ENCODE results near the gene RETSAT.
"Not testable (repeated sequence)": the region's sequence is repeated elsewhere in the genome, so short reads cannot be mapped to it uniquely, and the experiment has no call there.

Gene RETSAT

DNA sequence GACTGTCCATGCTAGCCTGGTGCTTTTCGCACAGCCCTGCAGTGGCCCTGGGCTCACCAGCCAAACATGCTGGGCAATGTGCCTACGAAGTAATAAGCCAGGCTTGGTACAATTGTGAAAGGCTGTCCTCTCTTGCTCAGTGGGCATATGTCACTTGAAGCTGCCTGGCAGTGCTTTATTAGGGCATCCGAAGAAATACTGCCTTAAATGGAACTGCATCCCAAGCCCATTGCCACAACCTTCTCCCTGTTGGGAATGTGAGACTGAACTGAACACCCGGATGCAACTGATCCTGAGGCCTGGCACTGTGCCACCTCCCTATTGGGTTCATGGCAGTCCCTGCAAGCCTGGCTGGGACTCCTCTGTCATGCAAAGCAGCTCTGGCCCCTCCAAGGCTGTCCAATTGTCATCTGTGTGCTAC, 39.9 kb upstream of the RETSAT start:
- no peak for ATAC-seq (replicated peaks; ENCODE audit: extremely low read depth, poor library complexity, severe bottlenecking)
- Mint-ChIP-seq H3K36me3 (ENCODE audit: insufficient read depth) (peaks cover 2% of the 10 kb centered on the region), H3K4me3 (no peak overlapping the region), H3K4me1 (no peaks in the 10 kb centered on the region), H3K27ac (ENCODE audit: low read depth) (no peak overlapping the region), H3K27me3 (no peaks in the 10 kb centered on the region), H3K9me3 (no peaks in the 10 kb centered on the region)
- DNase-seq (ENCODE audit: low spot score in 2 of 2) = no peak

DNA sequence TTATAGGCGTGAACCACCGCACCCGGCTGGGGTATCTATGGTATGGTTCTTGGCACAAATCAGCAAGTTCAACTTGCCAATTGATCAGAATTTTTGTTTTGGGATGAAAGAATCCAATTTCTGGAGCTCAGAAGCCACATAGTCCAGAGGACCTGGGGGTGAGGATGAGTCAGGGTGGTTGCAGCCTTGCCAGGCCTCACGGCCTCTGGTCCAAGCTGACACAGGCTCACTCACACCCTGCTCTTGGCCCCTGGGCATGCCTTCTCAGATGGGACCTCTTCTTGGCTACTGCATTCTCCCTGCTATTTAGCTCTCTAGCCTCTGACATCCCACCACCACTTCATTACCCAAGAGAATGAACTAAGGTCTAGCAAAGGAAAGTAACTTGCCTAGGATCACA, 39.5 kb upstream of the RETSAT start:
- H3K27me3 Mint-ChIP-seq = no peaks in the 10 kb centered on the region
- no peaks in the 10 kb centered on the region for H3K9me3 Mint-ChIP-seq
- no peaks in the 10 kb centered on the region for H3K4me1 Mint-ChIP-seq
- no peak overlapping the region for H3K4me3 Mint-ChIP-seq
- DNase-seq (ENCODE audit: low spot score in 2 of 2) (no peak), ATAC-seq (replicated peaks; ENCODE audit: extremely low read depth, poor library complexity, severe bottlenecking) (no peak)
- peaks cover 4% of the 10 kb centered on the region for H3K36me3 Mint-ChIP-seq (ENCODE audit: insufficient read depth)
- no peak overlapping the region for H3K27ac Mint-ChIP-seq (ENCODE audit: low read depth)

DNA sequence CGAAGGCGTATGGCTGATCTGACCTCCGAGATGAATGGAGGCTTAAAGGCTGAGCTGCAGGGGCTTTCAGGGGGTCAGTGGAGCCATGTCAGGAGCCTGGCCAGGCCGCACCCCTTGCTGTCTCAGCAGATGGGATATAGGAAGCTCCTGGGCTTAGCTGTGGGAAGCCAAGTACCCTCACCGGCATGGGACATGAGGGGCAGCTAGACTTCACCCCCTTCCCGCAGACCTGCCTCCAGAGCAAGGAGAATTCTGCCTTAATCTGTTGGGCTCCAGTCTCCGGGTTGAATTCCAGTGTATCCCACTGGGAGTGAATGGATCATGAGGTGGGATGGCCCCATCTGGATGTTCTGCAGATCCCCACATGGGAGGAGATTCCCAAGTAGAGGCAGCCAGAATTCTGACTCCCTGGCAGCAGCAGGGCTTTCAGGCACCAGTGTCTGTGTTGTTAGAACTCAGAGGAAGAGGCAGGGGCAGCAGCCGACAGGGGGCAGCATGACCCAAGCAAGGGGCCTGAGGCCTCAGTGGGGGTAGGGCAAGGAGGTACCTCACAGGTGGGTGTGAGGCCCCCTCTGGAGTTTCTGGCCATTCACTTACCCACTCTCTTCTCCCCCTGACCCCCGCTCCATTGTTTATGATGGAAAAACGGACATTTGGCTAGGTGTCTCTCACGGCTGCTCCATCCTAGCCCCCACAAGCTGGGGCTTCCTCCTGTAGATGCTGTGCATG, 36.8 kb upstream of the RETSAT start:
- H3K9me3 Mint-ChIP-seq = no peaks in the 10 kb centered on the region
- H3K27ac Mint-ChIP-seq (ENCODE audit: low read depth) = peak overlapping the region; percentile 13
- H3K4me1 Mint-ChIP-seq = no peaks in the 10 kb centered on the region
- DNase-seq (ENCODE audit: low spot score in 2 of 2) (peak; percentile 42 to 59), ATAC-seq (replicated peaks; ENCODE audit: extremely low read depth, poor library complexity, severe bottlenecking) (peak; percentile 49)
- no peaks in the 10 kb centered on the region for H3K27me3 Mint-ChIP-seq
- no peak overlapping the region for H3K4me3 Mint-ChIP-seq
- H3K36me3 Mint-ChIP-seq (ENCODE audit: insufficient read depth) = peaks cover 10% of the 10 kb centered on the region

DNA sequence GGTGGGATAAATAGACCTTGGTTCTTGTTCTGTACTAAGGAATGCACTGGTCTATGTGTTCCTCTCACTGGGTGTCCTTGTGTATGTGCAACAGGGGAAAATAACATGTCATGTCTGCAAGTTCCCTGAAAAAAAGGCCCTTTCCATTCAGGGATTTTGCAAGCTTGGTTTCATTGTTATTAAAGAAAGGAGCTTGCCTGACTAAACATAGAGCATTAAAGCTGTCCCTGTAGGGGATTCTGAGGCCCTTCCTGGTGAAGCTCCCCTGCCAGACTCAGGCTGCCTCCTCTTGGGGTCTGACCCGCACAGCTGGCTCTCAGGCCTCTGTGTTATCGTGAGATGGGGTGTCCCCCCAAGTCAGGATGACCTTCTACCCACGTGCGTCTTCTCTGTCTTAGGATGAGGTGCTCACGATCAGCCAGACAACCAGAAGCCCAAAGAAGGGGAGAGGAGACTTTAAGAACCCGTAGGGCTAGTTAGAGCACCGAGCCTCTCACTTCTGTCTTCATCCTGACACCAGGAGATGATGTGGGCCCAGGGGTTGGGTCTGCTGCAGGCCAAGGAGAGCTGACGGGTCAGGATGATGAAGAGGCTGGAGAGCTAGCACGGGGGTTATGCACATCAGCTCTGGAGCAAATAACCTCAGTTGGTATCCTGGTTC, 34.7 kb upstream of the RETSAT start:
- Mint-ChIP-seq H3K27ac (ENCODE audit: low read depth) (no peak overlapping the region), H3K4me3 (no peak overlapping the region)
- DNase-seq (ENCODE audit: low spot score in 2 of 2) = no peak

DNA sequence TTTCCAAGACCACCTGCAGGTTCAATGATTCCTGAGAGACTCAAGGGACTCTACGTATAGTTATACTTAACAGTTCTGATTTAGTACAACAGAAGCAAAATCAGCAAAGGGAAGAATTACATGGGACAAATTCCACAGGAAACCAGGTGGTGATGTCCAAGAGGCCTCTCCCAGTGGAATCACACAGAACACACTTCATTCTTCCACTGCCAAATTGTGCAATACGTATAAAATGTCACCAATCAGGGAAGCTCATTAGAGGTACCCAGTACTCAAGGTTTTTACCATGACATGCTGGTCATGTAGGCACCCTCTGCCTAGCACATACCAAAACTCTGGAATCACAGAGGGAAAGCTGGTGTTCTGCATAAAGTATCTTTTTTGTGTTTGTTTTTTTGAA, 33.4 kb upstream of the RETSAT start:
- H3K4me1 Mint-ChIP-seq = no peaks in the 10 kb centered on the region
- no peaks in the 10 kb centered on the region for H3K9me3 Mint-ChIP-seq
- H3K27me3 Mint-ChIP-seq = no peaks in the 10 kb centered on the region
- ATAC-seq (replicated peaks; ENCODE audit: extremely low read depth, poor library complexity, severe bottlenecking) (no peak), DNase-seq (ENCODE audit: low spot score in 2 of 2) (no peak)
- peaks cover 23% of the 10 kb centered on the region for H3K36me3 Mint-ChIP-seq (ENCODE audit: insufficient read depth)
- no peak overlapping the region for H3K27ac Mint-ChIP-seq (ENCODE audit: low read depth)
- H3K4me3 Mint-ChIP-seq = no peak overlapping the region

More for the DNA sequence above, 34.7 kb upstream of the RETSAT start:
- no peak for ATAC-seq (replicated peaks; ENCODE audit: extremely low read depth, poor library complexity, severe bottlenecking)
- no peaks in the 10 kb centered on the region for H3K27me3 Mint-ChIP-seq
- H3K9me3 Mint-ChIP-seq = no peaks in the 10 kb centered on the region
- H3K36me3 Mint-ChIP-seq (ENCODE audit: insufficient read depth) = peaks cover 20% of the 10 kb centered on the region
- no peaks in the 10 kb centered on the region for H3K4me1 Mint-ChIP-seq

DNA sequence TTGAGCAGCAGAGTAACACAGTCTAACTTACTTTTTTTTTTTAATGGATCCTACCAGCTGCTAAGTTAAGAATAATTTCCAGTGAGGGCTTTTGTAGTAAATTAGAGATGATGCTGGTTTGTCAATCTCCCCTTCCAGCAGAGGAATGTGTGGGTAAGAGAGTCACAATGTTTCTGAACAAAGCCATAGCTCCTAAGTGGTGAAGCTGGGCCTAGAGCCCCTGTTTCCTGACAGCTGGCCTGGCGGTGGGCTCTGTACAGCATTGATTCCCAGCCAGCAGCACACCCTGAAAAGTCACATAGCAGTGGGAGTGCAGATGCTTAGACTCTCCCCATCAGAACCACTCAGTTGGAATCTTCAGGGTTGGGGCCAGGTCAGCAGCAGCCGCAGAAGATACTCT, 31.4 kb upstream of the RETSAT start:
- ATAC-seq (replicated peaks; ENCODE audit: extremely low read depth, poor library complexity, severe bottlenecking) (no peak), DNase-seq (ENCODE audit: low spot score in 2 of 2) (no peak)
- Mint-ChIP-seq H3K9me3 (no peaks in the 10 kb centered on the region), H3K27ac (ENCODE audit: low read depth) (no peak overlapping the region), H3K27me3 (no peaks in the 10 kb centered on the region), H3K36me3 (ENCODE audit: insufficient read depth) (peaks cover 27% of the 10 kb centered on the region), H3K4me3 (no peak overlapping the region), H3K4me1 (no peaks in the 10 kb centered on the region)

DNA sequence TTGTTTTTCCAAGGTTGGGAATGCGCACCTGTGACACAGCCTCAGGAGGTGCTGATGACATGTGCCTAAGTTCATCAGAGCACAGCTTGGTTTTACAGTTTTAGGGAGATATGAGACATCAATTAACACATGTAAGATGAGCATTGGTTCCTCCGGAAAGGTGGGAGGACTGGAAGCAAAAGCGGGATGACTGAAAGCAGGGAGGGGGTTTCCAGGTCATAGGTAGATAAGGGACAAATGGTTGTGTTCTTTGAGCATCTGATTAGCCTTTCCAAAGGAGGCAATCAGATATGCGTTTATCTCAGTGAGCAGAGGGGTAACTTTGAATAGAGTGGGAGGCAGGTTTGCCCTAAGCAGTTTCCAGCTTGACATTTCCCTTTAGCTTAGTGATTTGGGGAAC, 29.5 kb upstream of the RETSAT start:
- DNase-seq (ENCODE audit: low spot score in 2 of 2) = no peak
- no peak for ATAC-seq (replicated peaks; ENCODE audit: extremely low read depth, poor library complexity, severe bottlenecking)
- Mint-ChIP-seq H3K27me3 (no peaks in the 10 kb centered on the region), H3K36me3 (ENCODE audit: insufficient read depth) (peaks cover 28% of the 10 kb centered on the region), H3K4me3 (no peak overlapping the region), H3K4me1 (no peaks in the 10 kb centered on the region), H3K27ac (ENCODE audit: low read depth) (no peak overlapping the region), H3K9me3 (no peaks in the 10 kb centered on the region)

DNA sequence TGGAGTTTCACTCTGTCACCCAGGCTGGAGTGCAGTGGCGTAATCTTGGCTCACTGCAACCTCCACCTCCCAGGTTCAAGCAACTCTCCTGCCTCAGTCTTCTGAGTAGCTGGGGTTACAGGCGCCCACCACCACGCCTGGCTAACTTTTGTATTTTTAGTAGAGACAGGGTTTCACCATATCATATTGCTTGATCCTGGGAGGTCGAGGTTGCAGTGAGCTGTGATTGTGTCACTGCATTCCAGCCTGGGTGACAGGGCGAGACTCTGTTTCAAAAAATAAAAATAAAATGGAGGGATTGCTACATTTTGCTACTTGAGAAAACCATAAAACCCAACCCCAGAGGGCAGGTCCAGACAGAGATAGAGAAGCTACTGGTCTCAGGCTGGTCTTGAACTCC, 28.8 kb upstream of the RETSAT start:
- not testable (repeated sequence) for H3K27ac Mint-ChIP-seq (ENCODE audit: low read depth)

DNA sequence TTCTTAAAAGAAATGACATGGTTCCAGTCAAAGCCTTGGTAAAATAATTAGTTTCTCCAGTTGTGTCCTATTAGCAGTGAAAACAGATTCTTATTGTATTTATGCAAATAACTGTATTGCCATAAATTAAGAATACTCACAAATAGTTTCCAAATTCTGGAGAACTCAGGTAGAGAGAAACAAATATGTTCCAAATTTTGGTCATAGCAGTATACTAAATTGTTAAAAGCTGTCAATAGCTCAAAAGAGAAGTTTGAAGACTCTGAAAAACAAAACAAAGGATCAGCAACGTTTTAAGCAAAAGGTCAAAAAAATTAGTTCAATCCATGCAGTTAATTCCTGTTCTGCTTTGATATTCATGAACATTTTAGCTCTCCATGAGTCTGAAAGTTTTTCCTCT, 25.7 kb upstream of the RETSAT start:
- no peaks in the 10 kb centered on the region for H3K4me1 Mint-ChIP-seq
- no peak overlapping the region for H3K4me3 Mint-ChIP-seq
- H3K27ac Mint-ChIP-seq (ENCODE audit: low read depth) = no peak overlapping the region
- peaks cover 22% of the 10 kb centered on the region for H3K36me3 Mint-ChIP-seq (ENCODE audit: insufficient read depth)
- no peaks in the 10 kb centered on the region for H3K9me3 Mint-ChIP-seq
- DNase-seq (ENCODE audit: low spot score in 2 of 2) (no peak), ATAC-seq (replicated peaks; ENCODE audit: extremely low read depth, poor library complexity, severe bottlenecking) (no peak)
- H3K27me3 Mint-ChIP-seq = no peaks in the 10 kb centered on the region

More for the DNA sequence above, 28.8 kb upstream of the RETSAT start:
- not testable (repeated sequence) for ATAC-seq (replicated peaks; ENCODE audit: extremely low read depth, poor library complexity, severe bottlenecking); H3K4me3 Mint-ChIP-seq; H3K9me3 Mint-ChIP-seq; H3K27me3 Mint-ChIP-seq; DNase-seq (ENCODE audit: low spot score in 2 of 2); H3K4me1 Mint-ChIP-seq
- peaks cover 33% of the 10 kb centered on the region for H3K36me3 Mint-ChIP-seq (ENCODE audit: insufficient read depth)

DNA sequence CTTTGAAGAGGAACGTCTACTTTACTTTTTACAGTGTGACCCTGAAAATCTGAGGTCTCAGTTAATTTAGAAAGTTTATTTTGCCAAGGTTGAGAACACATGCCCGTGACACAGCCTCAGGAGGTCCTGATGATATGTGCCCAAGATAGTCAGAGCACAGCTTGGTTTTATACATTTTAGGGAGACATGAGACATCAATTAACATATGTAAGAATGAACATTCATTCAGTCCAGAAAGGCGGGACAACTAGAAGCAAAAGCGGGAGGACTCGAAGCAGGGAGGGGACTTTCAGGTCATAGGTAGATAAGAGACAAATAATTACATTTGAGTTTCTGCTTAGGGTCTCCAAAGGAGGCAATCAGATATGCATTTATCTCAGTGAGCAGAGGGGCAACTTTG, 23.9 kb upstream of the RETSAT start:
- ATAC-seq (replicated peaks; ENCODE audit: extremely low read depth, poor library complexity, severe bottlenecking) = no peak
- Mint-ChIP-seq H3K27ac (ENCODE audit: low read depth) (no peak overlapping the region), H3K36me3 (ENCODE audit: insufficient read depth) (peaks cover 19% of the 10 kb centered on the region), H3K4me3 (no peak overlapping the region), H3K27me3 (no peaks in the 10 kb centered on the region), H3K4me1 (no peaks in the 10 kb centered on the region), H3K9me3 (no peaks in the 10 kb centered on the region)
- no peak for DNase-seq (ENCODE audit: low spot score in 2 of 2)

DNA sequence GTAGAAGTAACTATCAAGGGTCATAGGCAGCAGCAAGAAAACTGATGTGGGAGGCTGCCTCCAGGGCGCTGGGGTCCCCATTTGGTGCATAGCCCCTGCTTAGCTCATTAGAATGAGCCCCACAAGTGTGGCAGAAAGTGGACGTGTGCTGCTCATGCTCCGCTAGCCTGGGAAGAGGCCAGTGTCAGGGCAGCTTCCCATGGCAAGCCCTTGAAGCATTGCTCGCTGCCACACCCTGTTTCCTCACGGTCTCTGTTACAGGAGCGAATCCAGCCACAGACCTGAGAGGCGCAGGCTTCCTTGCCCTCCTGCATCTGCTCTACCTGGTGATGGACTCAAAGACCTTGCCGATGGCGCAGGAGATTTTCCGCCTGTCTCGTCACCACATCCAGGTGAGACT, 22.8 kb upstream of the RETSAT start:
- H3K36me3 Mint-ChIP-seq (ENCODE audit: insufficient read depth) = peaks cover 16% of the 10 kb centered on the region
- H3K27ac Mint-ChIP-seq (ENCODE audit: low read depth) = peak overlapping the region; percentile 2
- DNase-seq (ENCODE audit: low spot score in 2 of 2) = no peak
- no peaks in the 10 kb centered on the region for H3K4me1 Mint-ChIP-seq
- no peaks in the 10 kb centered on the region for H3K9me3 Mint-ChIP-seq
- no peaks in the 10 kb centered on the region for H3K27me3 Mint-ChIP-seq
- no peak overlapping the region for H3K4me3 Mint-ChIP-seq
- ATAC-seq (replicated peaks; ENCODE audit: extremely low read depth, poor library complexity, severe bottlenecking) = no peak

DNA sequence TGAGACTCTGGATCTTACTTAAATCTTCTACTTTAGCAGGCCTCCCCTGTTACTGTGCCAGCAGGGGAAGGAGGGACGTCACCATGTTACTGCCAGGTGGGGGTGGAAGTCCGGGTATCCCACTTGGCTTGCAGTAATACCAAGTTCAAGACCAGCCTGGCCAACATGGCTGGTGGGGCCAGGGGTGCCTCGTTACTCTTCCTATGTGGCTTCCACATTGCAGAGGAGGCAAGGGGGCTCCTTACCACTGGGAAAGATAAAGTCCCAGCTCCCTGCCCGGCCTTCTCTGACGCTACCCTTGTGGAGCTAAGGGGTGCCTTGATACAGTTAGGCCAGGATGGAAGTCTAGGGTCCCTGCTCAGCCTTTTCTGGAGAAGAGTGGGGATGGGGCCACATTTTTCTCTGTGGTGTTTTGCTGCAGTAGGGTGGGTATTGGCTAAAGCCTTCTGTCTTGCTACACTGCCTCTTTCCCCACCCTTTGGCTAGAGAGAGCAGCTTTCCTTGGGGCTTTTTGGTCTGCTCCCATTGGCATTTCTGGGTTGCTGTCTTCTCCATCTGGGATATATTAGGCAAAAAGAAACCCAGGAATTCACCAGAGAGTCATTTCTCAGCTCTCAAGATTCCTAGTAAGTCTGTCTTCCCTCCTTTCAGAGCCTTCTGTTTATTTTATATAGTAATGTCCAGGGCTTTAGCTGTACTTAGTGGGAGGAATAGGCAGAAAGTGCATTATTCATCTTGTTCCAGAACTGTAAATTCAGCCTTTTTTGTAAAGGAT, 22.1 kb upstream of the RETSAT start:
- ATAC-seq (replicated peaks; ENCODE audit: extremely low read depth, poor library complexity, severe bottlenecking) = no peak
- H3K36me3 Mint-ChIP-seq (ENCODE audit: insufficient read depth) = peaks cover 16% of the 10 kb centered on the region

DNA sequence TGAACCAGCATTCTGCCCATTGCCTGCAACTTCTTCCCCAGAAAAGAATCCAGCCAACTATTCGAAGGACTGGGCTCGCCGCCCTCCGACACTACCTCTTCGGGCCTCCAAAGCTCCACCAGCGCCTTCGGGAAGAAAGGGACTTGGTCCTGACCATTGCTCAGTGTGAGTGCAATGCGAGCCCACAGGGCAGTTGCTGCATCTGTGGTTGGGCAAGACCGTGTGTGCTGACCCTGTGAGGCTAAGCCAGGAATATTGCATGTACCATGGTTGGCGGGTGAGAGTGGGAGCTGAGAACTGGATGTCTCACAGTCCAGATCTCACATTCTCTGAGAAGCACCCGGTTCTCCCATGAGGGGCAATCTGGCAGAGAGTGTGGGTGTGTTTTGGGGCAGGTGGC, 16.7 kb upstream of the RETSAT start:
- ATAC-seq (replicated peaks; ENCODE audit: extremely low read depth, poor library complexity, severe bottlenecking) (no peak), DNase-seq (ENCODE audit: low spot score in 2 of 2) (no peak)
- no peak overlapping the region for H3K27ac Mint-ChIP-seq (ENCODE audit: low read depth)
- H3K27me3 Mint-ChIP-seq = no peaks in the 10 kb centered on the region
- H3K9me3 Mint-ChIP-seq = no peaks in the 10 kb centered on the region
- peaks cover 8% of the 10 kb centered on the region for H3K36me3 Mint-ChIP-seq (ENCODE audit: insufficient read depth)
- no peak overlapping the region for H3K4me3 Mint-ChIP-seq
- no peaks in the 10 kb centered on the region for H3K4me1 Mint-ChIP-seq

More for the DNA sequence above, 22.1 kb upstream of the RETSAT start:
- Mint-ChIP-seq H3K27ac (ENCODE audit: low read depth) (no peak overlapping the region), H3K4me1 (no peaks in the 10 kb centered on the region), H3K4me3 (no peak overlapping the region), H3K9me3 (no peaks in the 10 kb centered on the region), H3K27me3 (no peaks in the 10 kb centered on the region)
- DNase-seq (ENCODE audit: low spot score in 2 of 2) = no peak

All from central memory CD8-positive, alpha-beta T cell (primary cell).